ENCODE measurements around the gene PTPRK.

PTPRK gene

DNA sequence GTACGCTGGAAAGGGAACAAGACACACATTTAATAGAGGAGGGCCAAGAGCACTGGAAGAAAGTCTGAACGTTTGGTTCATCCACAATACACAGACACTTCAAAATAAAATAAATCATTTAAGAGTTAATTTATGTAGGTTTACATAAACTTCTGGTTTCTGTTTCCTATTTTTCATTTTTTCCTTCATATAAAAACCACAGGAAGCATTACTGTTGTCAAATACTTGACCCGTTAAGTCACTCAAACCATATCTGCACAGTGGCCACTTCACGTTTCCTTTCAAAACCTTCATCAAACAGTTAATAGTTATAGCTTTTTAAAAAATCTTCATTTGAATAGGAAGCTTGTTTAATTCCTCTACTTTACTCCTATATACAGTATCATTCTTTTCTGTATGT lies 361.9 kb downstream of the PTPRK start:
- Mint-ChIP-seq H3K4me1 (peaks cover 6% of the 10 kb centered on the region), H3K27ac (no peak overlapping the region), H3K27me3 (no peaks in the 10 kb centered on the region), H3K4me3 (no peak overlapping the region), H3K9me3 (no peaks in the 10 kb centered on the region)
- DNase-seq (no peak), ATAC-seq (no peak)

DNA sequence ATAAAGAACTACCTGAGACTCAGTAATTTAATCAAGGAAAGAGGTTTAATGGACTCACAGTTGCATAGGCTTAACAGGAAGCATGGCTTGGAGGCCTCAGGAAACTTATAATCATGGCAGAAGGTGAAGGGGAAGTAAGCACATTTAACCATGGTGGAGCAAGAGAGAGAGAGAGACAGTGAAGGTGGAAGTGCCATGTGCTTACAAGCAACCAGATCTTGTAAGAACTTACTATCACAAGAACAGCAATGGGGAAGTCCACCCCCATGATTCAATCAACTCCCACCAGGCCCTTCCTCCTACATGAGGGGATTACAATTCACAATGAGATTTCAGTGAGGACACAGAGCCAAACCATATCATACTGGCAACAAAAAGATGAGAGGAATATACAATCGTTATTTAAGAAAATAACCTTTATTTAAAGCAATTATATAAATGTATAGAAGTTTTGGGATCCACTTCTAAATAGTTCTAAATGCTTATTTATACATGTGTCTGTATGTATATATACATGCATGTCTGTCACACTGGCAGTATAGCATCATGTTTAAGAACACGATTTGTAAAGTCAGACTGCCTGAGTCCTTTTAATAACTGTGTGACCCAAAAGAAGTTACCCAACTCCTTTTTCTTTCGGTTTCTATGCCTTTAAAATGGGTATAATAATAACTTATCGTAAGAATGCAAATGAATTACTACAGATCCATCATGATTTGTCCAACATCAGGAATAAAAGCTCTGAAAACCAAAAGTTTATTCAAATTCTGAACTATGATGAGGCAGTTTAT lies 363.9 kb downstream of the PTPRK start:
- peaks cover 6% of the 10 kb centered on the region for H3K4me1 Mint-ChIP-seq
- ATAC-seq (no peak), DNase-seq (no peak)
- H3K9me3 Mint-ChIP-seq = no peaks in the 10 kb centered on the region
- no peak overlapping the region for H3K4me3 Mint-ChIP-seq
- H3K27ac Mint-ChIP-seq = no peak overlapping the region
- H3K27me3 Mint-ChIP-seq = no peaks in the 10 kb centered on the region

DNA sequence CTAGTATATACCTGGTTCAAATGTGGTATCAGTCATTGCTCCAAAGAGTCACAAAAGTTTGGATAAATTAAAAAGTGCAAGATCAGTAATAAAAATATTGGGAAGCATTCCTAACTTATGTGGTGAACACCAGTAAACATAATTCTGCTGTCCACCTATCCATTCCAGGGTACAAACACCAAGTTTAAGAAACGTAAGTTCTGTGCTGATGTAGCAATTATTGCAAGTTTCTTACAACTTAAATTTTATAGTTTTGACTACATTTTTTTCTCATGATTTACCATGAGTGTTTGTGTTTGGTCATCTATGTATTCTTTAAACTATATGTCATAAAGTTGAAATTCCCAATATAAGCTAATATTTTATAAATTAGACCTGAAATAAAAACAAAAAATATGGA lies 364.6 kb downstream of the PTPRK start:
- no peaks in the 10 kb centered on the region for H3K9me3 Mint-ChIP-seq
- no peak for ATAC-seq
- DNase-seq = no peak
- no peak overlapping the region for H3K27ac Mint-ChIP-seq
- peaks cover 6% of the 10 kb centered on the region for H3K4me1 Mint-ChIP-seq
- no peaks in the 10 kb centered on the region for H3K27me3 Mint-ChIP-seq
- H3K4me3 Mint-ChIP-seq = no peak overlapping the region

DNA sequence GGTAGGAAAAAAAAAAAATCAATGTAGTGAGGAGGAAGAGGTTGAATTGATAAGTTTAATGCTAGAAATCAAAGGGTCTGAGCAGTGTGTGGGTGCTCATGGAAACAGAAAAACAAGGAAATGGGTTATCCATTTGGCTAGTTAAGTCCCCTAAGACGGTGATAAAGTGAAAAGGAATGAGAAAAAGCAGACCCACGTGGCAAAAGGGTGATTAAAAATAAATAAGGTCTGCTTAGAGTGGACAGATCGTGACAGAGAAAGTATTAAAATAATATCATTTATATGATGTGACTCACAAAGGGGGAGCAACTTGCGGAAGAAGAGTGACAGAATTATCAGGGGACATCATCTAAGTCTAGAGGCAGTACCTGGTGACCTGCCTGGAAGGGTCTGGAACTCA lies 367.8 kb downstream of the PTPRK start:
- Mint-ChIP-seq H3K9me3 (no peaks in the 10 kb centered on the region), H3K4me1 (peaks cover 6% of the 10 kb centered on the region), H3K27me3 (no peaks in the 10 kb centered on the region), H3K4me3 (no peak overlapping the region), H3K27ac (no peak overlapping the region)
- ATAC-seq (no peak), DNase-seq (no peak)

DNA sequence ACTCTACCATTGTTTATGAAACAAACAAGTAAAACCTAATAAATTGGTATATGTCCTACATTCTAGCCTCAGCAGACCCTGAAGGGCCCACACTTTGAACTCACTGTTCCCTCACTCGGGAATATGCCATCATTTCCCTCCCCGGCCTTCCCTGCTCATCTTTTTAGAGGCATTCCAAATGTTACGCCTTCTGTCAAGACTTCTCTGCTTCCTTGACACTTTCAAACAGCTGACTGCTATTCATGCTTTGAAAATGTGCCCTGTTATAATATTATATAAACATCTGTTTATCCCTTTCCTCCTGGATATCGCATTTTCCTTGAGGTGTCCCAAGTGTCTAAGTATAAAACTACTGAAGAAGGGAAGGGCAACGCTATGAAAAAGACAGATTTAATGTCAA lies 370.0 kb downstream of the PTPRK start:
- no peak for DNase-seq
- Mint-ChIP-seq H3K4me3 (no peak overlapping the region), H3K9me3 (no peaks in the 10 kb centered on the region), H3K27me3 (no peaks in the 10 kb centered on the region), H3K27ac (no peak overlapping the region), H3K4me1 (no peaks in the 10 kb centered on the region)
- ATAC-seq = no peak

DNA sequence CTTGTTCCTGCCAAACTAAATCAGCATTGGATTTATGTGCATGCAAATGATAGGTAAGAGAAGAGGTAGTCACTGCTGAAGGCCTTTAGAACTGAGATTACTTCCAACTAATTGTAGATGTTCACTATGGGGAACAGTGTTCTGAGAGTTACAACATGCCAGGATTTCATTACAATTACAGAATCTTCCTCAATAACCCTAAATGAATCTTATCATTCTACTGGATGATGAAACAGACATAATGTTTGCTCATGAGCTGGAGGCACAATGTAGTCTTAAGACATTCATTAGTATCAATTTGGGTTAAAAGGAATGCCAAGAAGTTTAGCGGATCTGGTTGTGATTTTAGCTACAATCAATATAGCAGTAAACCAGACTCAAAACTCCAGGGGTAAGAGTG lies 370.6 kb downstream of the PTPRK start:
- Mint-ChIP-seq H3K4me3 (no peak overlapping the region), H3K27ac (no peak overlapping the region), H3K9me3 (no peaks in the 10 kb centered on the region)

DNA sequence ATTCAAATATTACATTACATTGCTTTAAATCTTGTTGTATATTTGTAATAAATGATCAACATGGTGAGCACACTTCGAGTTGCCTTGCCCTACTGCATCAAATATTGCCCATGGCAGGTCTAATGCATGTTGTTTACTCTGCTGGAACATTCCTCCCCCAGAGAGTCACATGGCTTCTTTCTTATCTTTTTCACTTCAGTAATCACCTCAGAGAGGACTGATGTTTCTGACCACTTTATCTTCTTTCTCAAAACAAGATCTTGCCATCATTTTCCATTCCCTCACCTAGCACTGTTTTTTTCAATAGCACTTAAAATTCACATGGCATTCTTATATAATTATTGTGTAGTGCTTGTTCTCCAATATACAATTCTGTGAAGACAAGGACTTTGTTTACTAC lies 376.1 kb downstream of the PTPRK start:
- Mint-ChIP-seq H3K27me3 (no peaks in the 10 kb centered on the region), H3K27ac (no peak overlapping the region), H3K9me3 (no peaks in the 10 kb centered on the region), H3K4me3 (no peak overlapping the region), H3K4me1 (peaks cover 8% of the 10 kb centered on the region)
- ATAC-seq = no peak
- no peak for DNase-seq

More for the DNA sequence above, 370.6 kb downstream of the PTPRK start:
- ATAC-seq (no peak), DNase-seq (no peak)
- H3K4me1 Mint-ChIP-seq = peaks cover 3% of the 10 kb centered on the region
- H3K27me3 Mint-ChIP-seq = no peaks in the 10 kb centered on the region

DNA sequence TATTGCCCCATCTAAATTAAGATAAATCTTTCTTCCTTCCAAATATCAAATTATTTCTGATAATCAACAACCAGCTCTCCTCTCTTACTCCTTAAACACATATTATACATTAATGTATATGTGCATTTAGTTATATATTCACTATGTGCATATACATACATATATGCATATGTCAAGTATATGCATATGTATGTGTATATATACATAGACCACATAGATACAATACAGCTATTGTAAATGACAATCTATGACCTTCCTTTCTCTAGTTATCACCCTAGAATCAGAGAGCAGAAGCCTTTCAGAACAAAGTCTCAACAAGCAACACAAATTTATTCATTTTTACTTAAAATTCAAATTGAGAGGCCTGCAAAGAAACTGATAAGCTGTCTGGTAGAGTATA lies 378.5 kb downstream of the PTPRK start:
- no peak overlapping the region for H3K27ac Mint-ChIP-seq

DNA sequence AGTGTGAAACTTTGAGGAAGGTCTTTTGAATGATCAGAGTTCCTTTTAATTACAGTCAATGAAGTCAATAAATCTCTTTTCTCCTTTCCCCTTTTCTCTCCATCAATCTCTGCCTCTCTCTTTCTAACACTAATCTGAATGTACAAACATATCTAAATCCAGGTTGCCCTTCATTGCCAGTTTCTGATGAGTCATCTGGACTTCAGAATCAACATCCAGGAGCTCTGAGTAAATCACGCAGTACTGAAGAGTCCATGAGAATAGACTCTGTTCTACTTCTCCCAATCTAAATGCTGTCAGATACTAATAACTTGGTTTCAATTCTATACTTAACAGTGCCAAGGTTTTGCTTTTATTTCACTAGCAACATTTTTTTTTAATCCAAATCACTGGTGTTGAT lies 380.9 kb downstream of the PTPRK start:
- DNase-seq (no peak), ATAC-seq (no peak)
- Mint-ChIP-seq H3K4me3 (no peak overlapping the region), H3K4me1 (peaks cover 10% of the 10 kb centered on the region), H3K9me3 (no peaks in the 10 kb centered on the region), H3K27me3 (no peaks in the 10 kb centered on the region), H3K27ac (no peak overlapping the region)

More for the DNA sequence above, 378.5 kb downstream of the PTPRK start:
- DNase-seq = no peak
- Mint-ChIP-seq H3K9me3 (no peaks in the 10 kb centered on the region), H3K4me3 (no peak overlapping the region), H3K27me3 (no peaks in the 10 kb centered on the region), H3K4me1 (peaks cover 8% of the 10 kb centered on the region)
- no peak for ATAC-seq

DNA sequence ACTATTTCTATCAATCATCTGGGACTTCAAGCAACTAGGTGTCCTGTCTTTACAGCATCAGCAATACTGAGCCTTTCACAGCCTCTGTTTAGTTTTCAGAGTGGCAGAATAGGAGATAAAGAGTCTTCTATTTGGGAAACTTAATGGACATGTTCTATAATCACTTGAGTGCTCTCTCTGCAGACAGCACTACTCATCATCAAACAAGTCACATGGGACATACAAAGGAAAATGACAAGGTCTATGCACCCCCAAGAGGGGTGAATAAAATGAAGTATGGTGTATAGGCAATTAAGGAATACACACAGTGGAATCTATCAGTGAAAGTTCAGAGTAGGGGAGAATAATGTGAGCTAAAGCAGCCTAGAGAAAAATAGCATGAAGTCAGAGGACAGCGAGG lies 381.7 kb downstream of the PTPRK start:
- H3K27ac Mint-ChIP-seq = no peak overlapping the region
- no peak for DNase-seq
- H3K27me3 Mint-ChIP-seq = no peaks in the 10 kb centered on the region

DNA sequence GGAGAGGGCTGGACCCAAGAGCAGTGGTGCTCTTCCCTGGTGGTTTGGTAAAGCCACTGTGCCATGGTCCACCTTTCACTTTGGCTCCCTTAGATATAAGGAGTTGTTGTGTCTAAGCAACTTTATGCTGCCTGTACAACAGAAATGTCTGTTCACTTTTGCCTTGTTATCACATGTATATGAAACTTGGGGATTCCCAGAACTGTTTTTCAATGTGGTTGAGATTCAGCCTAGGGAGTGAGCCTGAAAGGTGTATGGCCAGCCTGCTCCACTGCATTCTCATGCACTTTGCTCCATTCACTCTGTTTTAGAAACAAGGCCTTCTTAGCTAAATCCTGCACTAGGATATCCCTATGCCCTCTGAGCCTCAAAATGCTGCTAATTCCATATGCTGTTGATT lies 385.1 kb downstream of the PTPRK start:
- ATAC-seq (peak; percentile 45), DNase-seq (no peak)
- Mint-ChIP-seq H3K4me3 (peak overlapping the region in 1 of 2 donors; percentile 25), H3K27me3 (no peaks in the 10 kb centered on the region), H3K4me1 (peaks cover 8% of the 10 kb centered on the region), H3K27ac (no peak overlapping the region), H3K9me3 (no peaks in the 10 kb centered on the region)

More for the DNA sequence above, 381.7 kb downstream of the PTPRK start:
- H3K4me3 Mint-ChIP-seq = no peak overlapping the region
- no peak for ATAC-seq
- no peaks in the 10 kb centered on the region for H3K9me3 Mint-ChIP-seq
- peaks cover 8% of the 10 kb centered on the region for H3K4me1 Mint-ChIP-seq

DNA sequence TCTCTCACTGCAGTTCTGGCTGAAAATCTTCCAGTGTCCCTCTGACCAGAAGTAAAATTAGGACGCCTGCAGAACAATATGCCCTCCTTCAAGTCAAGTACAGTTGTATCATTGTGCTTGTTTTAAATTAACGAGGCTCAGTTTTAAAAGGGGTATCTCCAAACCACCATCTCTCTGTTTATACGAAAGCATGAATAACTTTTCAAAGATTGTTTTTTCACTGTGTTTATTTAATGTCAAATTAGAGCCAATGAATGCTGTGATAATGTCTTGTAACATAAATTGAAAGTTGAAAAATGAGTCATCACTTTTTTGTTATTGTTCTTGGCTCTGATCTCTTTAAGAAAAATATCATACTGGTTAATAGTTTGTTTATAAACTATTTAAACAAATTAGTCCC lies 388.8 kb downstream of the PTPRK start:
- Mint-ChIP-seq H3K4me1 (peaks cover 8% of the 10 kb centered on the region), H3K9me3 (no peaks in the 10 kb centered on the region), H3K27ac (no peak overlapping the region), H3K27me3 (no peaks in the 10 kb centered on the region), H3K4me3 (no peak overlapping the region)
- DNase-seq (no peak), ATAC-seq (no peak)

DNA sequence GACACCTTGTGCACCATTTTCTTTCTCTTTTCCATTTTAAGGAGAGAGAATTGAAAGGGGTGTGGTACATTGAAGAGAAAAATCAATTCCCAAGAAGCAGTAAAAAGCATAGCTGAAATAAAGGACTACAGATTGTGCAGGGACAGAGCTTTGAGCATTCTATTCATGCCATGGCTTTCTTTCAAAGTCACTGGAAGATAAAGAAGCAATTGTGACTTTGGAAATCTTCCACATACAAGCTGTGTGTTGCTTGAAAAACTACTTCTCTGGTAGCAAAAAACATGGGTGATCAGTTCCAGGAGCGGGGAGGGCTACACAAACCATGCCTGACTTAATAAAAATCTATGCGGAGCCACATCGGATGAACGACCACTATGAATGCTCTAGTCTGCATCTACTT lies 389.4 kb downstream of the PTPRK start:
- no peaks in the 10 kb centered on the region for H3K27me3 Mint-ChIP-seq

DNA sequence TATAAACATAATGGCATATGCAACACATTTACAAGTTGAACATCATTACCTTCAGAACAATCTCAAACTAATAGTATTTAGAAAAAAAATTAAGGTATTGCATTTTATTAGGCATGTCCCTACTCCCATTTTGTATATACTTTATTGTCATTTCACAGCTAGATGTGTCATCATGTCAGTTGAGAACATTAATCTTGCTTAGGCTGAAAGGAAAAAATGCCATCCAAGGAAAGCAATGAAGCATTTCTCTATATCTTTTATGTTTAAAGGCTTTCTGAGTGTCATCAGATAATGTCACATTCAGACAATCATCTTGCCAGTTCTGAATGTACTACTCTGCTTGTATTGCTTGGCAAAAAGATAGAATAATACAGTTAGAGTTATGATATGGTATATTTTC lies 390.7 kb downstream of the PTPRK start:
- DNase-seq (no peak), ATAC-seq (no peak)
- H3K9me3 Mint-ChIP-seq = no peaks in the 10 kb centered on the region
- H3K27me3 Mint-ChIP-seq = no peaks in the 10 kb centered on the region
- H3K4me3 Mint-ChIP-seq = no peak overlapping the region
- H3K4me1 Mint-ChIP-seq = peaks cover 5% of the 10 kb centered on the region
- H3K27ac Mint-ChIP-seq = no peak overlapping the region

More for the DNA sequence above, 389.4 kb downstream of the PTPRK start:
- Mint-ChIP-seq H3K4me1 (peaks cover 8% of the 10 kb centered on the region), H3K9me3 (no peaks in the 10 kb centered on the region), H3K4me3 (no peak overlapping the region), H3K27ac (no peak overlapping the region)
- DNase-seq (no peak), ATAC-seq (no peak)

DNA sequence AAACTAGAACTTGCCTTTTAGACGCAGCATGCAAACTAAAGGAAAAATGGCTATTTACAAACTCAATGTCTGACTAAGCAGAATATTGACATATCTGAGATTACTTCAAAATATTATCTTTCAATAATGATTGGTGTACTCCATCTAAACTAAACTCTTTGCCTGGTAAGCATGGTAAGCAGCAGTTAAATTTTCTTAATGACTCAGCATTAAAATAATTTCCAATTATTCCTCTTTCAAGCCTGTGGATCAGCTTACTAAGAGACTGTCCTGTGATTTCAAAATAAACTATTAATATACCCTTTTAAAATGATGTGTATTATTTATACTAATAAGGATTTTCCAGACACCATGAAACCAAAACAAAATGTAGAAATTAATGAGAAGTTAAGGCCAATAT lies 392.7 kb downstream of the PTPRK start:
- DNase-seq = no peak
- Mint-ChIP-seq H3K27ac (no peak overlapping the region), H3K4me1 (peaks cover 8% of the 10 kb centered on the region), H3K4me3 (no peak overlapping the region), H3K27me3 (no peaks in the 10 kb centered on the region), H3K9me3 (no peaks in the 10 kb centered on the region)
- no peak for ATAC-seq

DNA sequence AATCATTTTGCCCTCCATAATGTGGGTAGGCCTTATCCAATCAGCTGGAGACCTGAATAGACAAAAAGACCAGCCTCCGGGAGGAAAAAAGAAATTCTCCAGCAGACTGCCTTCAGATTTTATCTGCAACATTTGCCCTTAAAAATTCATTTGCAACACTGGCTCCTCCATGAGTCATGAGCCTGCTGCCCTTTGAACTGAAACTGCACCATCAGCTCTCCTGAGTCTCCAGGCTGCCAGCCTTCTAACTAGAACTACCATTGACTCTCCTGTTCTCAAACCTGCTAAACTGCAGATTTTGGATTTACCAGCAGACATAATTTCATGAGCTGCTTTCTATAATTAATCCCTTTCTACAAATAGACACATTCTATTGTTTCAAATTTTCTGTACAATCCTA lies 395.7 kb downstream of the PTPRK start:
- H3K27ac Mint-ChIP-seq = no peak overlapping the region
- no peaks in the 10 kb centered on the region for H3K9me3 Mint-ChIP-seq
- DNase-seq = no peak
- no peaks in the 10 kb centered on the region for H3K27me3 Mint-ChIP-seq
- ATAC-seq = peak; percentile 49
- no peak overlapping the region for H3K4me3 Mint-ChIP-seq
- peaks cover 17% of the 10 kb centered on the region for H3K4me1 Mint-ChIP-seq

DNA sequence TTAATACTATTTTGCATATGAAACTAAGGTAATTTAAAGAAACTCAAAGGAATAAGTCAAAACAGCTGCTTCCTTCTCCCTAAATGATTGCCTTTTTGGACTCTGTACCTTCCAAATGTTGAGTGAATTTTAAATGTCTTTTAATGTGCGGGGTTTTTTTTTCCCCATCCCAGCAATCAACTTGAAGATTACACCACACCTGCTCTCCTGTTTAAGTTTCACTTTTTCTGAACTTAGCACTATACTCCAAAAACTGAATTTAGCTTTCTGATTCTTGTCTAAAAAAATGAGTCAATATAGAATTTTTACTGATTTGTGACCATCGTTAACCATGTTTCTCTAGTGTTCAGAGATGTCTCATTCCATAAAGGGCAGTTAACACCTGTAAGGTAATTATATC lies 398.8 kb downstream of the PTPRK start:
- ATAC-seq (no peak), DNase-seq (no peak)
- no peaks in the 10 kb centered on the region for H3K27me3 Mint-ChIP-seq
- no peak overlapping the region for H3K27ac Mint-ChIP-seq
- no peaks in the 10 kb centered on the region for H3K9me3 Mint-ChIP-seq
- H3K4me3 Mint-ChIP-seq = no peak overlapping the region
- peaks cover 22% of the 10 kb centered on the region for H3K4me1 Mint-ChIP-seq
